Brain pericyte (primary cell): Measurements from ENCODE around the gene ID2.
"Not testable (repeated sequence)": the region's sequence is repeated elsewhere in the genome, so short reads cannot be mapped to it uniquely, and the experiment has no call there.

Experiments used
- DNase-seq: peaks from one replicate; pipeline ENCODE4 v3.0.0-alpha.2; 2012; ENCODE audit warnings: low read depth, low spot score

ID2 gene

GRCh38 chr2:8684878-8685696 is 3.2 kb downstream of the ID2 start:
- DNase-seq = no peak

DNA sequence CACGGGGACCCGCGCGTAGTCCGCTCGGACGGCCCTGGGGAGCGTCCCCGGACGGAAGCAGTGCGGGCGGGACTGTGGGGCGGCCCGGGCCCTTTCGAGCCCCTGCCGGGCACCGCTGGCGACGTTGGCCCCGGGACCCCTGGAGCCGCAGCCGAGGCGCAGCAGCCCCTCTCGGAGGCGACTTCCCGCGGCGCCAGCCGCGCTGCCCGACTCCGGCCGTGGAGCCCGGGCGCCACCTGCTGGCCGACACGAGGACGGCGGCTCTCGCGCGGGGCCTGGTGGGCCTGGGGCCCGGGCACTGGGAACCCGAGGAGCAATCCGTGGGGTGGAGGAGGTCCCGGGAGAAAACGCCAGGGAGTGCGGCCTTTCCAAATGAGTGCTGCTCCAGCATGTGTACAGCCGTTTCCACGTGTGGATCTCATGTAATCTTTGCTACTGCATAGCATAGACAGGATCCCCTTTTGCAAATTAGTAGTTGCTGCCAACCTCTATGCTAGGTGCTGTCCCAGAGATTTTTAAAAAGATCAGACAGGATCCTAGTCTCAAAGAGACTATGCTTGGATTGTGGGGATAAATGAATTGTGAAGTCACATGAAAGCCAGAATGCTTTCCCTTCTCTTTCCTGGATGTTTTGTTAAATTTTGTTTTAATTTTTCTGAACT is 4.0 kb downstream of the ID2 start:
- DNase-seq = no peak

- DNase-seq = no peak
Observed at GRCh38 chr2:8691859-8692437, 10.1 kb downstream of the ID2 start.

GRCh38 chr2:8692783-8693156 is 10.9 kb downstream of the ID2 start:
- DNase-seq = no peak

- DNase-seq = no peak
Observed at GRCh38 chr2:8693157-8693821, 11.4 kb downstream of the ID2 start.

GRCh38 chr2:8694737-8695136 is 12.9 kb downstream of the ID2 start:
- no peak for DNase-seq

GRCh38 chr2:8697190-8697589 is 15.3 kb downstream of the ID2 start:
- DNase-seq = no peak

- DNase-seq = no peak
Observed at GRCh38 chr2:8699839-8700238, 18.0 kb downstream of the ID2 start.

GRCh38 chr2:8701681-8702379 is 20.0 kb downstream of the ID2 start:
- DNase-seq = no peak

DNA sequence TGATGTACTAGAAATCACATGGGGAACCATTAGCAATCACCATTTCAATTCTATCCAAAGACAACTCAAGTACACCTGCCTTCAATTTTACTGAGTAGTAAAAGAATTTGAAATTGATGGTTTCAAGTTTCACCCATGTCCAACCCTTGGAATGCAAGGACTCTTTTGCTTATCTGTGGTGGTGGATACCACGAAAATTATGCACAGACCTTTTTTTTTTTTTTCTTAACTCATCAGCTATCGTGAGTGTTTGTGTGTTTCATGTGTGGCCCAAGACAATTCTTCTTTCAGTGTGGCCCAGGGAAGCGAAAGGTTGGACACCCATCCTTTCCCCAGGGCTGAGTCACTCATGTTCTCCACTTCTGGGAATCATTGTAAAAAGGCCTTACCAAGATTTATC is 23.1 kb downstream of the ID2 start:
- DNase-seq = no peak

DNA sequence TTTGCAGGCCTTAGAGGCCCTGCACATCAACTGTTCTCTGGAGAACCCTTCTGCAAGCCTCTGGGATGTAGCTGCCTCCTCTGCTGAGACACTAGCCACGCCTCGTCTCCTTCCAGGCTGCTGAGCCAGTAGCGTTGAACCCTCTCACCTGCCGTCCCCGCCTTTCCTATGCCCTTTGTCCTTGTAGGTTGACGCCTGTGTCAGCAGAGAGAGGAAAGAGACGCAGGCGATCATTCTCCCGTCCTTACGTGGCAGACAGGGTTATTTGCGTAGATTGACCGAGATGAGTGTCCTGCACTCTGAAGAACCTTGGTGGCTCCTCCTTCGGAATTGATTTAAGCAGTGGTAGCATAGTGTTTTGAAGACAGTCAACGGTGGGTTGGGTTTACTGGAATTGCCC is 27.8 kb downstream of the ID2 start:
- no peak for DNase-seq

GRCh38 chr2:8710951-8711350 is 29.1 kb downstream of the ID2 start:
- no peak for DNase-seq

- DNase-seq = no peak
Observed at GRCh38 chr2:8714283-8714682, 32.4 kb downstream of the ID2 start.

DNA sequence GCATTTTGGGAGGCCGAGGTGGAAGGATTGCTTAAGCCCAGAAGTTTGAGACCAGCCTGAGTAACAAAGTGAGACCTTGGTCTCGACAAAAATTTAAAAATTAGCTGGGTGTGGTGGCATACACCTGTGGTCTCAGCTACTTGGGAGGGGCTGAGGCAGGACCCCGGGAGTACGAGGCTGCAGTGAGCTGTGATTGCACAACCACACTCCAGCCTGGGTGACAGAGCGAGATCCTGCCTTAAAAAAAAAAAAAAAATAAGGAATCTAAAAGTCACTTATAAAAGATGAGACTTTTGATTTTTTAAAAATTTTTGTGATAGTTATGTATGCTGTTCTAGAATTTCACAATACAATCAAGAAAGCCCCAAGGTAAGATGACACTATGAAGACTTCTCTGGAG is 33.1 kb downstream of the ID2 start:
- no peak for DNase-seq

- DNase-seq = no peak
Observed at GRCh38 chr2:8719528-8719927, 37.7 kb downstream of the ID2 start.

- DNase-seq = no peak
Observed at GRCh38 chr2:8720741-8721140, 38.9 kb downstream of the ID2 start.

DNA sequence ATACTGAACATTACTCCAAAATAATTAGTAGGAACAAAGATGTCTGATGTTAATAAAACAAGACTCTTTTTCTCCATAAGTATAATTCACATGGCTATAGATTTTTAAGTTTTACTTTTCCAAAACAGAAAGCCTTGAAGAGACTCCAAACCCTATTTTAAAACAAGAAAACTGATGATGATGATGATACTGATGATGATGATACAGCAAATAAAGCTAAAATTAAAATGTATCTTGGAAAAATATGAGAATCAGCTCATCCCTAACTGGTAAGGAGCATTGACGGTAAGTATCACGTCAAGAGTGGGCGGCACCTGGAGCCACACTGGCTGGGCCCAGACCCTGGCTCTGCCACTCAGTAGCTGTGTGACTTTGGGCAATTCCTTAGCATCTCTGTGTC is 39.6 kb downstream of the ID2 start:
- DNase-seq = no peak

- DNase-seq = no peak
Observed at GRCh38 chr2:8722986-8723385, 41.1 kb downstream of the ID2 start.

GRCh38 chr2:8725838-8726237 is 44.0 kb downstream of the ID2 start:
- DNase-seq = no peak

DNA sequence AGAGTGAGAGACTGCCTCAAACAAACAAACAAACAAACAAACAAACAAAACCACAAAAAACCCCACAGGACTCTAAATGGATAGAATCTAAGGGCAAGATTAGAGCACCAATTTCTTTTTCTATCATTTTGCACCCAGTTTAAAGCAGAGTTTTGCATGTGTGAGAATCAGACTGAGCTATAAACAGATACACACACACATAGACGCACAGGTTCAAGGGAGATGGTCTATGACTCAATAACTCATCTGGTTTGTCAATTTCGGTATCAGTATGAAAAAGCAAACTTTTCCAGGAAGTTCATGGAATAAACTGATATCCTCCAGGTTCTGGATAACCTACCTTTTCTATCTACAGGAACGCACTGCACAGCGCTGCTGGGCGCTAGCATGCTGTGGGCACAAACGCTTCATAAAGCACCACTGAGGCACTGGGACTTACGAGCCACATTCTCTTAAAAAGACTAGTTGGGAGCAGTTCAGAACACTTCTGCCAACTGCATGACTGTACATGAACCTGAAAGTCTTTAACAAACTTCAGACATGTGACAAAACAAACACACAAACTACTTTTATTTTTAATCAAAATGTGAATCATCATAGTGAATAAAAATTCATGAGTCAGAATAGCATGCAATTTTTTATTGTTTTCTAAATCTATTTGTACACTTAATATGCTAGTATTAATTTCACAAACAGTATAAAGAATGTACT is 46.6 kb downstream of the ID2 start:
- no peak for DNase-seq

DNA sequence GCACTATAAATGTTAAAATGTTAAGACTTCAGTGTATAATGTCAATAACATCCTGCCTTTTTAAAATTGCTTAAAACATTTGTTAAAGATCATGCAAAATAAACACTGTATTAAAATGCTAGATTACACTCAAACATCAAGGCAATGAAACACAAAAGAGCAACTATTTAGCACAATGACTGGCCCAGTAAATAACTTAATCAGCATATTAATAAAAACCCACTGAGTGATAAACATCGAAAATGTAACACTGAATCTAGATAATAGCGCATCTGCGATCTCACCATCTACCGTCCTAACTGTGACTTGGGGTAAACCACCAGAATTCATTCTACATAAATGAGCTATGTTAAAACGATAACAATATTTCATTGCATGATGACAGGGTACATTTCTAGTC is 47.2 kb downstream of the ID2 start:
- not testable (repeated sequence) for DNase-seq
